Amniotic epithelial cell (primary cell): ENCODE results near the gene RASEF.
"Not testable (repeated sequence)": the region's sequence is repeated elsewhere in the genome, so short reads cannot be mapped to it uniquely, and the experiment has no call there.

Source experiments
- DNase-seq: peaks from one replicate; pipeline ENCODE4 v3.0.0-alpha.2; 2010; ENCODE audit warnings: low read depth

Gene RASEF

GRCh38 chr9:83062651-83063527, at the start of gene RASEF:
Gene RASEF (minus strand): TSS chr9:83063142. CDS start chr9:83062867, 275 bp downstream.
- DNase-seq, result no peak

DNA sequence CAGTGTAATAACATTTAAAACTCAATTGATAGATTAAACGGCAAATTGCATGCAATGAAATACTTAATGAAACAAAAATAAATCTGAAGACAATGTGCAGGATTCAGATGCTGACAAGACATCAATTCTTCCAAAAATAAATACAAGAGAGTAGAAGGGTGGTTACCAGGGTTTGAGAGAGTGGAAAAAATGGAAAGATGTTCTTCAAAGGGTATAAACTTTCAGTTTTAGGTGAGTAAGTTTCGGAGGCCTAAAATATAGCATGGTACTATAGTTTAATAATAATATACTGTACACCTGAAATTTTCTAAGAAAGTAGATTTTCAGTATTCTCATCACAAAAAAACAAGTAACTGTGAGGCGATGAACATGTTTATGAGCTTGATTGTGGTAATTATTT, 48.2 kb upstream of the RASEF start:
- DNase-seq, result no peak

DNA sequence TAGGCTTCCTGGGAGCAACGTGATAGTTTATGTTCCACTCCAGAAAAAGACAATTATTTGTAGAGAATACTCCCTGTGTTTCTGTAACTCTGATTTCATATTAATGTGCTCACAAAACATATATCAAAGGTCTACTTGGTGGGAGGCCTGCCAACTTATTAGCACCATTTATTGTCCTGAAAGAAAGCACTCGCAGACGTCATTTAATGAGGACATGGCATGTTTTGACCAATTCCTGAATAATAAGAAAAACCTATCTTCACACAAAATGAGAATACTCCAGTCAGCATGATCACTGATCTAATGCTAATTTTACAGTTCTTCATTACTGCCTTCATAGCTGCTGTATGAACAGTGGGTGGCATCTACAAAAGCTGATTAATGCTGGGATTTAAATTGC, 46.4 kb upstream of the RASEF start:
- DNase-seq, result no peak

DNA sequence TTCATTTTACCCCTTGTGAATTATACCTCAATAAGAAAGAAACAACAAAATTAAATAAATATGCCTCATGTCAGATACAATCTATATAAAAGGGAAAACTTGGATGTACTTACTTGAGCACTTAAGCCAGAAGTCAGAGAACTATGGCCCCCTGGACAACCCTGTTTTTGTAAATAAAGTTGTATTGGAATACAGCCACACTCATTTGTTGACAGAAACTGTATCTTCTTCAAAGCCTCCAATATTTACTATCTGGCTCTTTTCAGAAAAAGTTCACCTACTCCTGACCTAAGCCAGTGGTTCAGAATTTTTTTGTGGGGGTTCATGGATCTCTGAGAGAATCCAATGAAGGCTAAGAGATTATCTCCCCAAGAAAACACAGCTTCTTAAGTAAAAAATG, 45.3 kb upstream of the RASEF start:
- DNase-seq, result no peak

DNA sequence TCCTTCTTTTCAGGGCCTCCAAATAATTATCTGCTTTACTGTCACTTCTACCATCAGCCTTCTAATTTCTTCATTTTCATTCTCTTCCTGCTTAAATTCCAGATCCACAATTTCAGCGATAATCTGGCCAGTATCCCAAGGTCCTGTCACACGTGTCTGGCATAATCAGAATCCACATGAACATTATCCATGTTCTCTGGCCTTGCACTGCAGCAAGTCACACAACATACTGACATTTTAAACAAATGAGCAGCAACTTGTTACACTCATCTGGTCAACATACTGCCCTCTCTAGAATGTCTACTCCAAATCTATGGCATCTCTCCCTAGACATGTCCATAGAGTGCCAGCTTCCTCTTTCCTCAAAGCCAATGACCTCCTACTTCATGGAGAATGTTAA, 43.8 kb upstream of the RASEF start:
- no peak for DNase-seq

DNA sequence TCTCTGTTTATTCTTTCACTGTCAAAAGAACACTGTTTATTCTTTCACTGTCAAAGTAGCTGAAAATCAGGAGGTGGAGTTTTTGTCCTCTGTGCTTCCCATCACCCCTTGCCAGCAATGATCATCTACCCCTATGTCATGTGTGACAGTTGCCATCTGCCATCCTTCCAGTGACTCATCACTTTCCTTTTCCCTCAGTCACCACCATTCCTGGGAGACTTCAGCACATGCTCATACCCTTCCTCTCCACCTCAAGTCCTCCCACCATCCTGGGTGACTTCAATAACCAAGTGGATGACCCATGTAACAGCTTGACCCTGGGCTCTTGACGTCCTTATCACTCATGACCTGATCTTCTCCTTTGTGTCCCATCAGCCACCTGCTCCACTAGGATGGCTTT, 43.3 kb upstream of the RASEF start:
- DNase-seq, result no peak

- DNase-seq, result no peak
These were observed 34.7 kb upstream of the RASEF start for GRCh38 chr9:83097633-83098032.

GRCh38 chr9:83093311-83093710, 30.4 kb upstream of the RASEF start:
- DNase-seq, result not testable (repeated sequence)

GRCh38 chr9:83081846-83082245, 18.9 kb upstream of the RASEF start:
- DNase-seq, result no peak

GRCh38 chr9:83081010-83081409, 18.1 kb upstream of the RASEF start:
- no peak for DNase-seq

DNA sequence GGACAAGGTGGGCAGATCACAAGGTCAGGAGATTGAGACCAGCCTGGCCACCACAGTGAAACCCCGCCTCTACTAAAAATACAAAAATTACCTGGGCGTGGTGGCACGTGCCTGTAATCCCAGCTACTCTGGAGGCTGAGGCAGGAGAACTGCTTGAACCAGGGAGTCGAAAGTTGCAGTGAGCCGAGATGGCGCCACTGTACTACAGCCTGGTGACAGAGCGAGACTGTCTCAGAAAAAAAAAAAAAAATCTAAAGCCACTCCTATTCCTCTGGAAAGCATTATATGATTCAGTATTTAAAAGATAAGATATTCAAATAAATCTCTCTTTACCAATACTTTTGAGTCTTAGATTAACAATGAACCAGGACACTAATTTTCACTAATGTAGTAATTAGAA, 13.0 kb upstream of the RASEF start:
- DNase-seq, result not testable (repeated sequence)

GRCh38 chr9:83072498-83072897, 9.6 kb upstream of the RASEF start:
- DNase-seq, result not testable (repeated sequence)

DNA sequence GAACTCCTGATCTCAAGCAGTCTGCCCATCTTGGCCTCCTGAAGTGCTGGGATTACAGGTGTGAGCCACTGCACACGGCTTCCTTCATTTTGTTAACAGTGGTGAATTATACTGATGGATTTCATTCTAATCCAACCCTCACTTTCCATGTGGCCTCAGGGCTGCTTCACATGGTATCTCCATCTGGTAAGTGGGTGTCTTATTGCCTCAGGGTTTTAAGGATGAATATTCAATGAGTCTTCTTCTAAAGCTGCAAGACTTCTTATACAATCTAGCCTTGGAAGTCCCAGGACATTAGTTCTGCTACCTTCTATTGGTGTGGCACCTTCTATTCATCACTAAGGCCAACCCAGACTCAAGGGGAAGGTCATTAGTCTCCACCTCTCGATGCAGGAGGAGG, 8.7 kb upstream of the RASEF start:
- DNase-seq, result no peak

- DNase-seq, result no peak
These were observed 7.3 kb upstream of the RASEF start for GRCh38 chr9:83070261-83070660.

DNA sequence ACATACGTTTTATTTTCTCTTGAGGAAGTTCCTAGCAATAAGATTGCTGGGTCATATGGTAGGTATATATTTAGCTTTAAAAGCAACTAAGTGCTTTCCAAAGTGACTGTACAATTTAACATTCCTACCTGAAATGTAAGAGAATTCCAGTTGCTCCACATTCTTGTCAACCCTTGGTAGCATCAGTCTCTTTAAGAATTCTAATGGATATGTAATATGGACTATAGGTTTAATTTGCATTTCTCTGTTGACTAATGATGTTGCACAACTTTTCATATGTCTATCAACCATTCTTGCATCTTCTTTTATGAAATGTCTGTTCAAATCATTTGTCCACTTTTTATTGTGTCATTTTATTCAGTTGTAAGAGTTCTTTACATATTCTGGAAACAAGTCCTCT, 6.7 kb upstream of the RASEF start:
- no peak for DNase-seq

- no peak for DNase-seq
These were observed 5.5 kb upstream of the RASEF start for GRCh38 chr9:83068414-83068813.

DNA sequence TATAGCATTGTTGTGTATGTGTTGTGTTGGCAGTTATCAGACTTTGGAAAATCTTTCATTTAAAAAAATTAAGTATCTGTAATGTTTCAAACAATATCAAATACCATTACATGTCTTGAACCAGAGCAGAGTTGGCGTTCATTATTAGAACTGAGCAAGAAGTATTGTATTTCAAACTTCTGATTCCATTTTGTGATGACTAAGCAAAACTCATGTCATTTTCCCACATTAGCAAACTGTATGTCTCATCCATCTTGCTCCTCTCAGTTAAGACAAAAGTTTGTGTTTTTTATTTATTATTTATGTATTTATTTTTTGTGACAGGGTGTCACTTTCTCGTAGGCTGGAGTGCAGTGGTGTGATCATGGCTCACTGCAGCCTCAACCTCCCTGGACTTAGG, 4.6 kb upstream of the RASEF start:
- DNase-seq, result no peak

- no peak for DNase-seq
These were observed 3.8 kb upstream of the RASEF start for GRCh38 chr9:83066771-83067170.

GRCh38 chr9:83065233-83065632, 2.3 kb upstream of the RASEF start:
- no peak for DNase-seq

- DNase-seq, result no peak
These were observed 822 bp downstream of the RASEF start for GRCh38 chr9:83061990-83062650.

- DNase-seq, result no peak
These were observed 1.9 kb downstream of the RASEF start for GRCh38 chr9:83061036-83061435.

GRCh38 chr9:83060556-83060955, 2.4 kb downstream of the RASEF start:
- DNase-seq, result no peak

GRCh38 chr9:83059417-83059816, 3.5 kb downstream of the RASEF start:
- DNase-seq, result no peak

- DNase-seq, result no peak
These were observed 6.0 kb downstream of the RASEF start for GRCh38 chr9:83056911-83057310.
